H9 (cell line): ENCODE data around the gene NT5C2. TPM values are rescaled to one million over a fixed set of nuclear protein-coding genes. Genes with fewer than 3 reads are reported as not detected.

Experiments used
- DNase-seq: peaks from one replicate; pipeline ENCODE4 v3.0.0-alpha.2; 2017
- H2AFZ ChIP-seq: one replicate; pipeline ENCODE4 v1.6.1; 2013; ENCODE audit warnings: mild to moderate bottlenecking, low read length, control low read depth, moderate library complexity
- H2AK5ac ChIP-seq: 2 replicates; pipeline ENCODE4 v1.6.1; 2013; ENCODE audit warnings: low read length, control low read depth, mixed read lengths; ENCODE audit not compliant: insufficient read length
- H2BK120ac ChIP-seq: one replicate; pipeline ENCODE4 v1.6.1; 2013; ENCODE audit warnings: low read depth, mild to moderate bottlenecking, low read length, control low read depth, inconsistent platforms; ENCODE audit not compliant: poor library complexity, severe bottlenecking
- H2BK12ac ChIP-seq: 2 replicates; pipeline ENCODE4 v1.6.1; 2013; ENCODE audit warnings: low read length, control low read depth, mixed read lengths, low read depth; ENCODE audit not compliant: insufficient read length
- H2BK15ac ChIP-seq: 2 replicates; pipeline ENCODE4 v1.6.1; 2013; ENCODE audit warnings: low read depth, low read length, control low read depth
- H2BK20ac ChIP-seq: one replicate; pipeline ENCODE4 v1.6.1; 2013; ENCODE audit warnings: low read depth, mild to moderate bottlenecking, low read length, control low read depth, inconsistent platforms; ENCODE audit not compliant: poor library complexity, severe bottlenecking
- H2BK5ac ChIP-seq: 2 replicates; pipeline ENCODE4 v1.6.1; 2013; ENCODE audit warnings: low read length, control low read depth, mixed read lengths; ENCODE audit not compliant: insufficient read length
- H3K14ac ChIP-seq: 2 replicates; pipeline ENCODE4 v1.6.1; 2013; ENCODE audit warnings: low read length, control low read depth; ENCODE audit not compliant: insufficient read depth
- H3K18ac ChIP-seq: 2 replicates; pipeline ENCODE4 v1.6.1; 2013; ENCODE audit warnings: low read depth, mild to moderate bottlenecking, mixed read lengths, low read length, control low read depth; ENCODE audit not compliant: insufficient read length
- H3K23ac ChIP-seq: 2 replicates; pipeline ENCODE4 v1.6.1; 2013; ENCODE audit warnings: low read length, control low read depth, mixed read lengths, low read depth; ENCODE audit not compliant: insufficient read length
- H3K23me2 ChIP-seq: 2 replicates; pipeline ENCODE4 v1.6.1; 2013; ENCODE audit warnings: low read depth, mild to moderate bottlenecking, mixed read lengths, low read length, control low read depth; ENCODE audit not compliant: insufficient read length, poor library complexity, severe bottlenecking
- H3K27ac ChIP-seq: 2 replicates; pipeline ENCODE4 v1.5.1; 2013; ENCODE audit warnings: low read length, control low read depth, mixed read lengths, low read depth; ENCODE audit not compliant: insufficient read length
- H3K27me3 ChIP-seq: 2 replicates; pipeline ENCODE4 v1.6.1; 2013; ENCODE audit warnings: low read length, control low read depth, inconsistent platforms; ENCODE audit not compliant: insufficient read depth
- H3K4ac ChIP-seq: 2 replicates; pipeline ENCODE4 v1.6.1; 2013; ENCODE audit warnings: low read depth, mild to moderate bottlenecking, control low read depth, inconsistent platforms, low read length, moderate library complexity
- H3K4me1 ChIP-seq: 2 replicates; pipeline ENCODE4 v1.6.1; 2013; ENCODE audit warnings: low read length, control low read depth, inconsistent platforms; ENCODE audit not compliant: insufficient read depth
- H3K4me2 ChIP-seq: 2 replicates; pipeline ENCODE4 v1.6.1; 2013; ENCODE audit warnings: low read length, control low read depth, mixed read lengths; ENCODE audit not compliant: insufficient read length, insufficient read depth
- H3K56ac ChIP-seq: 2 replicates; pipeline ENCODE4 v1.6.1; 2013; ENCODE audit warnings: low read depth, mild to moderate bottlenecking, mixed read lengths, low read length, control low read depth; ENCODE audit not compliant: insufficient read length
- H3K79me1 ChIP-seq: 2 replicates; pipeline ENCODE4 v1.6.1; 2013; ENCODE audit warnings: low read depth, mild to moderate bottlenecking, moderate library complexity, low read length, control low read depth, inconsistent platforms; ENCODE audit not compliant: insufficient read depth, poor library complexity, severe bottlenecking
- H3K79me2 ChIP-seq: 2 replicates; pipeline ENCODE4 v1.6.1; 2013; ENCODE audit warnings: low read length, control low read depth, inconsistent platforms; ENCODE audit not compliant: insufficient read depth
- H3K9ac ChIP-seq: 2 replicates; pipeline ENCODE4 v1.6.1; 2013; ENCODE audit warnings: low read length, control low read depth, mixed read lengths; ENCODE audit not compliant: insufficient read length; ENCODE audit errors: extremely low read depth
- H3K9me3 ChIP-seq: one replicate; pipeline ENCODE4 v1.6.1; 2013; ENCODE audit warnings: low read depth, low read length, inconsistent platforms; ENCODE audit not compliant: control insufficient read depth
- H3T11ph ChIP-seq: one replicate; pipeline ENCODE4 v1.6.1; 2013; ENCODE audit warnings: mild to moderate bottlenecking, low read length, control low read depth, inconsistent platforms
- H4K20me1 ChIP-seq: one replicate; pipeline ENCODE4 v1.6.1; 2013; ENCODE audit not compliant: control insufficient read depth, insufficient read length, insufficient read depth
- H4K5ac ChIP-seq: 2 replicates; pipeline ENCODE4 v1.6.1; 2013; ENCODE audit warnings: low read depth, mild to moderate bottlenecking, mixed read lengths, low read length, control low read depth; ENCODE audit not compliant: insufficient read length
- H4K8ac ChIP-seq: replicated peaks from 2 replicates; pipeline ENCODE4 v1.6.1; 2013; ENCODE audit warnings: low read length, control low read depth, mixed read lengths, low read depth; ENCODE audit not compliant: insufficient read length
- H4K91ac ChIP-seq: 2 replicates; pipeline ENCODE4 v1.6.1; 2013; ENCODE audit warnings: low read depth, mild to moderate bottlenecking, moderate library complexity, mixed read lengths, low read length, control low read depth; ENCODE audit not compliant: insufficient read length
- H3K27ac Mint-ChIP-seq, 3 experiments: 2 replicates in 2 of 3; 3 replicates in 1 of 3; pipeline ENCODE4 v1.8.0; 2020 to 2021; ENCODE audit warnings: mixed read lengths in 3 of 3, mild to moderate bottlenecking in 1 of 3, moderate library complexity in 1 of 3
- H3K27me3 Mint-ChIP-seq: 2 replicates; pipeline ENCODE4 v1.8.0; 2021; ENCODE audit warnings: low read depth, mild to moderate bottlenecking, moderate library complexity, mixed read lengths
- H3K36me3 Mint-ChIP-seq, 3 experiments: 2 replicates in 2 of 3; 3 replicates in 1 of 3; pipeline ENCODE4 v1.8.0; 2020 to 2021; ENCODE audit warnings: low read depth in 3 of 3, mixed read lengths in 3 of 3; ENCODE audit not compliant: insufficient read depth in 1 of 3
- H3K4me1 Mint-ChIP-seq, 2 experiments: 2 replicates each; pipeline ENCODE4 v1.8.0; 2020; ENCODE audit warnings: mixed read lengths in 2 of 2
- H3K4me3 Mint-ChIP-seq, 2 experiments: 2 replicates in 1 of 2; 3 replicates in 1 of 2; pipeline ENCODE4 v1.8.0; 2020 to 2021; ENCODE audit warnings: mild to moderate bottlenecking in 2 of 2, mixed read lengths in 2 of 2, moderate library complexity in 1 of 2
- H3K9me3 Mint-ChIP-seq, 2 experiments: 2 replicates in 1 of 2; 3 replicates in 1 of 2; pipeline ENCODE4 v1.8.0; 2020; ENCODE audit warnings: mild to moderate bottlenecking in 2 of 2, mixed read lengths in 2 of 2, moderate library complexity in 1 of 2
- WGBS: extraction: QIAGEN DNeasy Blood & Tissue Kit; methylation state at CpG from one replicate; pipeline ENCODE4 v1.1.7; 2013; ENCODE audit warnings: missing lambda C conversion rate, low lambda C conversion rate, mixed read lengths; ENCODE audit not compliant: insufficient read length; ENCODE audit errors: extremely low coverage; 5-methylcytosine and 5-hydroxymethylcytosine counted together
- total RNA-seq: library from RNA; stranded (reverse); gene quantifications from 2 replicates; pipeline ENCODE4 v1.2.1, GENCODE V29; 2021
- TF ChIP-seq, protein P1 (sequence below): fragments of 200-600 bp; sonication (generic); conservative IDR thresholded peaks from 3 replicates; pipeline ENCODE4 v1.8.0; 2021; ENCODE audit warnings: antibody characterized with exemption, mild to moderate bottlenecking

Gene NT5C2
- total RNA-seq, 1 experiment from 2014 or later = 69.6 TPM

GRCh38 chr10:103078676-103079075 lies 114.4 kb downstream of the NT5C2 start:
- H4K8ac ChIP-seq = no peak overlapping the region
- H3K4me1 Mint-ChIP-seq = 0 out of 4 replicates have a peak, but pooled peaks cover 0 to 2% of the 10 kb centered on the region in 2 experiments
- H3K4me2 ChIP-seq = no peak overlapping the region
- peaks cover 12 to 24% (median 24%) of the 10 kb centered on the region in 3 experiments; a peak in 6 of 7 replicates for H3K36me3 Mint-ChIP-seq
- no peak overlapping the region for H3K27ac Mint-ChIP-seq
- no peak overlapping the region for H2BK12ac ChIP-seq
- no peak overlapping the region for H2BK20ac ChIP-seq
- H3K27me3 Mint-ChIP-seq = no peaks in the 10 kb centered on the region
- WGBS = no CpG with 5 or more reads among the region's 14 CpGs
- H3K9ac ChIP-seq = no peak overlapping the region
- no peak overlapping the region for H3K27ac ChIP-seq
- no peak for DNase-seq
- no peaks in the 10 kb centered on the region for H3K4me1 ChIP-seq
- H3K4ac ChIP-seq = no peak overlapping the region
- H3K14ac ChIP-seq = no peak overlapping the region
- TF ChIP-seq, protein P1, sequence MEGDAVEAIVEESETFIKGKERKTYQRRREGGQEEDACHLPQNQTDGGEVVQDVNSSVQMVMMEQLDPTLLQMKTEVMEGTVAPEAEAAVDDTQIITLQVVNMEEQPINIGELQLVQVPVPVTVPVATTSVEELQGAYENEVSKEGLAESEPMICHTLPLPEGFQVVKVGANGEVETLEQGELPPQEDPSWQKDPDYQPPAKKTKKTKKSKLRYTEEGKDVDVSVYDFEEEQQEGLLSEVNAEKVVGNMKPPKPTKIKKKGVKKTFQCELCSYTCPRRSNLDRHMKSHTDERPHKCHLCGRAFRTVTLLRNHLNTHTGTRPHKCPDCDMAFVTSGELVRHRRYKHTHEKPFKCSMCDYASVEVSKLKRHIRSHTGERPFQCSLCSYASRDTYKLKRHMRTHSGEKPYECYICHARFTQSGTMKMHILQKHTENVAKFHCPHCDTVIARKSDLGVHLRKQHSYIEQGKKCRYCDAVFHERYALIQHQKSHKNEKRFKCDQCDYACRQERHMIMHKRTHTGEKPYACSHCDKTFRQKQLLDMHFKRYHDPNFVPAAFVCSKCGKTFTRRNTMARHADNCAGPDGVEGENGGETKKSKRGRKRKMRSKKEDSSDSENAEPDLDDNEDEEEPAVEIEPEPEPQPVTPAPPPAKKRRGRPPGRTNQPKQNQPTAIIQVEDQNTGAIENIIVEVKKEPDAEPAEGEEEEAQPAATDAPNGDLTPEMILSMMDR = no peak
- no peak overlapping the region for H2AK5ac ChIP-seq
- H3K23ac ChIP-seq = no peak overlapping the region
- H3K9me3 ChIP-seq = no peaks in the 10 kb centered on the region
- no peak overlapping the region for H2BK120ac ChIP-seq
- H3T11ph ChIP-seq = no peak overlapping the region
- H3K4me3 Mint-ChIP-seq = no peak overlapping the region
- no peaks in the 10 kb centered on the region for H3K79me2 ChIP-seq
- no peak overlapping the region for H3K18ac ChIP-seq
- no peak overlapping the region for H2BK15ac ChIP-seq
- no peaks in the 10 kb centered on the region for H4K20me1 ChIP-seq
- H3K9me3 Mint-ChIP-seq = no peaks in the 10 kb centered on the region
- no peaks in the 10 kb centered on the region for H3K27me3 ChIP-seq
- H2AFZ ChIP-seq = no peak overlapping the region
- H3K79me1 ChIP-seq = no peaks in the 10 kb centered on the region
- no peak overlapping the region for H3K56ac ChIP-seq
- H4K91ac ChIP-seq = no peak overlapping the region
- no peaks in the 10 kb centered on the region for H3K23me2 ChIP-seq
- no peak overlapping the region for H2BK5ac ChIP-seq
- no peak overlapping the region for H4K5ac ChIP-seq
